Pancreas (tissue), 10 donors: Measurements from ENCODE around the gene IDUA. TPM values are rescaled to one million over a fixed set of nuclear protein-coding genes. Genes with fewer than 3 reads are reported as not detected.

ENCODE experiments used
- ATAC-seq, 4 donors: fragments of 200-7000 bp; cut with Tn5 transposase; one replicate each; pipeline versions ENCODE4 v1.8.0 to v1.9.1; 2020; ENCODE audit warnings: mild to moderate bottlenecking in 4 of 4, moderate library complexity in 4 of 4
- DNase-seq, 6 donors: peaks; one replicate each; pipeline ENCODE4 v3.0.0-alpha.2; 2020
- FAIRE-seq: peaks from 2 replicates; lab custom pipeline; 2012; peaks lifted over from hg19 to GRCh38; lab: Jason Lieb, UNC
- H3K27ac ChIP-seq, 4 donors: fragments of 200-600 bp; sonication (generic); 1 replicate in 3 of 4; 2 replicates in 1 of 4; pipeline versions ENCODE4 v1.5.0 to v1.8.0; 2020
- H3K27me3 ChIP-seq, 4 donors: fragments of 200-600 bp; one replicate each; pipeline ENCODE4 v1.8.0; 2021
- H3K36me3 ChIP-seq, 3 donors: fragments of 200-600 bp; sonication (generic) in 1 of 3; one replicate each; pipeline versions ENCODE4 v1.5.0 to v1.8.0; 2020 to 2021
- H3K4me1 ChIP-seq, 3 donors: fragments of 200-600 bp; one replicate each; pipeline ENCODE4 v1.8.0; 2021
- H3K4me3 ChIP-seq, 4 donors: fragments of 200-600 bp; sonication (generic) in 2 of 4; one replicate each; pipeline versions ENCODE4 v1.5.0 to v1.8.0; 2020 to 2021
- H3K9me3 ChIP-seq, 4 donors: fragments of 200-600 bp; one replicate each; pipeline ENCODE4 v1.8.0; 2021
- CTCF ChIP-seq, 4 donors: fragments of 200-600 bp; sonication (generic) in 3 of 4; IDR thresholded peaks; one replicate each; pipeline versions ENCODE4 v1.5.0 to v1.8.0; 2021; ENCODE audit warnings: antibody characterized with exemption in 4 of 4
- WGBS, 2 donors: extraction: QIAGEN DNeasy Blood & Tissue Kit; methylation state at CpG; one replicate each; pipeline ENCODE4 v1.1.7; 2013; 5-methylcytosine and 5-hydroxymethylcytosine counted together
- intact Hi-C, 3 donors: fragments of 100-400 bp; cut with DNase I; formaldehyde crosslinking; loops; one replicate each; pipeline versions ENCODE4 v1.11.1 to v1.14.2; 2022
- polyA plus RNA-seq, 2 donors: library from polyadenylated mRNA; stranded (reverse); fragments of 200-250 nt; gene quantifications; one replicate each; pipeline ENCODE4 v1.2.3, GENCODE V29; 2013
- total RNA-seq, 6 donors: library from RNA; stranded (reverse); fragmentation: NEBNext Ultra II Directional in 4 of 6; extraction: Animal tissue kit (Norgen Biotek cat#: 25700) in 4 of 6; gene quantifications; one replicate each; pipeline versions ENCODE4 v1.2.1 to v1.2.4, GENCODE V29; 2021 to 2023
- donor health status: healthy with polysubstance abuse.
- donor health status: DM: no; HTN: no; CAD: no; lungs with moderate emphysema.
- donor health status: DM: no; HTN: no; CAD: no.
- donor health status: control.
- donor health status: control.
- donor health status: Bipolar disorder and iron deficiency.
- donor health status: DM: yes; HTN: yes; CAD: no.
- donor health status: DM: no; HTN: no; CAD: no.
- donor health status: DM: no; HTN: no; CAD: no.
- donor health status: DM: yes; HTN: yes; CAD: no.

IDUA gene
- total and polyA plus RNA-seq, 8 donors = 17.6 to 56.9 (median 23.3) TPM

- FAIRE-seq = no peak
- Histone ChIP-seq H3K4me3 (no peak overlapping the region), H3K4me1 (peaks cover 4 to 11% (median 5%) of the 10 kb centered on the region in 3 donors), H3K27me3 (no peaks in the 10 kb centered on the region), H3K9me3 (no peaks in the 10 kb centered on the region), H3K36me3 (no peaks in the 10 kb centered on the region), H3K27ac (no peak overlapping the region)
- 60 to 69% methylated on average over 6 to 8 of the region's 8 CpGs for WGBS, 2 donors
- no peak for TF ChIP-seq CTCF (IDR thresholded peaks at IDR 0.05)
- ATAC-seq = no peak
- DNase-seq = peak in 2 of 6 donors; percentile 35 to 47
- intact Hi-C loops = no loop called here
These were observed 55.1 kb downstream of the IDUA start for GRCh38 chr4:1041936-1042330.

GRCh38 chr4:1042352-1043055, 55.7 kb downstream of the IDUA start:
- intact Hi-C loops = no loop called here
- H3K4me1 ChIP-seq = peaks cover 4 to 16% (median 5%) of the 10 kb centered on the region in 3 donors
- no peak overlapping the region for H3K4me3 ChIP-seq
- ATAC-seq (no peak), DNase-seq (peak in 1 of 6 donors; percentile 29), FAIRE-seq (no peak)
- H3K27me3 ChIP-seq = no peaks in the 10 kb centered on the region
- H3K9me3 ChIP-seq = no peaks in the 10 kb centered on the region
- 80 to 92% methylated on average over 17 of the region's 17 CpGs for WGBS, 2 donors
- TF ChIP-seq CTCF (IDR thresholded peaks at IDR 0.05) = no peak
- H3K36me3 ChIP-seq = no peaks in the 10 kb centered on the region
- H3K27ac ChIP-seq = no peak overlapping the region

GRCh38 chr4:1043162-1043561, 56.3 kb downstream of the IDUA start:
- no peak overlapping the region for H3K4me3 ChIP-seq
- H3K9me3 ChIP-seq = no peaks in the 10 kb centered on the region
- intact Hi-C loops = no loop called here
- H3K36me3 ChIP-seq = no peaks in the 10 kb centered on the region
- ATAC-seq (no peak), DNase-seq (no peak), FAIRE-seq (no peak)
- H3K4me1 ChIP-seq = peaks cover 4 to 20% (median 5%) of the 10 kb centered on the region in 3 donors
- H3K27me3 ChIP-seq = no peaks in the 10 kb centered on the region
- 59 to 68% methylated on average over 7 of the region's 7 CpGs for WGBS, 2 donors
- H3K27ac ChIP-seq = no peak overlapping the region
- TF ChIP-seq CTCF (IDR thresholded peaks at IDR 0.05) = no peak

GRCh38 chr4:1043651-1044468, 57.0 kb downstream of the IDUA start:
- ATAC-seq (peak; percentile 21 to 66 (median 40)), DNase-seq (peak; percentile 63 to 86 (median 76)), FAIRE-seq (no peak)
- no peak for TF ChIP-seq CTCF (IDR thresholded peaks at IDR 0.05)
- Histone ChIP-seq H3K27ac (peak overlapping the region in 1 of 4 donors; percentile 17), H3K27me3 (no peaks in the 10 kb centered on the region), H3K9me3 (no peaks in the 10 kb centered on the region), H3K36me3 (no peaks in the 10 kb centered on the region), H3K4me3 (no peak overlapping the region), H3K4me1 (peaks cover 4 to 20% (median 5%) of the 10 kb centered on the region in 3 donors)
- 36 to 50% methylated on average over 36 of the region's 36 CpGs for WGBS, 2 donors
- intact Hi-C loops = no loop called here
